RPMI7951 (cell line): Measurements from ENCODE around the gene TMEM185B. TPM values are rescaled to one million over a fixed set of nuclear protein-coding genes. Genes with fewer than 3 reads are reported as not detected.
"Not testable (repeated sequence)": the region's sequence is repeated elsewhere in the genome, so short reads cannot be mapped to it uniquely, and the experiment has no call there.

ENCODE experiments used
- DNase-seq: peaks from one replicate; pipeline ENCODE4 v3.0.0-alpha.2; 2012; ENCODE audit warnings: low read depth
- total RNA-seq: library from RNA; depleted of rRNA; stranded (reverse); fragments of >200 nt; shearing (Covaris generic); gene quantifications from 2 replicates; pipeline ENCODE4 v1.2.3, GENCODE V29; 2014

TMEM185B gene
- total RNA-seq, 1 experiment from 2014 or later, result 34.5 TPM

- DNase-seq, result peak; percentile 35
Observed at GRCh38 chr2:120251880-120252224, 28.7 kb upstream of the TMEM185B start.

DNA sequence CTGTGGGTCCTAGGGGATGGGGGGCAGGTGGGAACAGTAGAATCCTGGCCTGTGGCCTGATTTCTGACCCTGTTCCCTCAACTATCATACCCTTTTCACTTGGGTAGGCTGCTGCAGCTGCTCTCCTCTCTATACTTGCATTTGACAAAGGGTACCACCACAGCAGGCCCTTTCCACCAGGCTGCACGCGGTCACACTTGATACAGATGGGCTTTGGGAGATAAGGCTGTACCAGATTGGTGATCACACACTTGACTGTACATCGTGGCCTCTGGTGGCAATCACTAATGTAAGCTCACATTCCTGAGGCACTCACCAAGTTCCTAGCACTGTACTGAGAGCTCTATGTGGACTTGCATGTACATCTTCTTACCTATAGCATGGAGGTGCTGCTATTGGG is 27.9 kb upstream of the TMEM185B start:
- DNase-seq, result no peak

DNA sequence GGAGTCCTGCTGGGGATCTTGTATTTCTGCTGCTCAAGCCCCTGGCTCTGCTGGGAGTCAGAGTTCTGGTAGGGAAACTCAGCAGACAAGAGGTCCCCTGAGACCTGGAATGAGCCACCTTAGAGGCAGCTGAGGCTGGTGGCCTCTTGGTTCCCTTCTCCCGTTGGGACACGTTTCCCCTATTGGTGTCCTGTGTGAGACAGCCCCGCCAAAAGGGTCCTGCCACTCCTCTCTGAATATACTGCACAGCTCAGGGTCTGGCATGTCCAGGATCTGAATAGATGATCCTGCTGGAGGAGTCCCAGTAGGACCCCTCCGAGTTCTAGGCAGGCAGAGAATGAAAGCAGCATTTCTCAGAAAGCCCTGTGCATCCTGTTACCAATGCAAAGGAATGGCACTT is 27.4 kb upstream of the TMEM185B start:
- DNase-seq, result no peak

GRCh38 chr2:120247851-120248250 is 24.7 kb upstream of the TMEM185B start:
- no peak for DNase-seq

GRCh38 chr2:120246546-120247300 is 23.5 kb upstream of the TMEM185B start:
- no peak for DNase-seq

GRCh38 chr2:120245520-120246332 is 22.5 kb upstream of the TMEM185B start:
- no peak for DNase-seq

DNA sequence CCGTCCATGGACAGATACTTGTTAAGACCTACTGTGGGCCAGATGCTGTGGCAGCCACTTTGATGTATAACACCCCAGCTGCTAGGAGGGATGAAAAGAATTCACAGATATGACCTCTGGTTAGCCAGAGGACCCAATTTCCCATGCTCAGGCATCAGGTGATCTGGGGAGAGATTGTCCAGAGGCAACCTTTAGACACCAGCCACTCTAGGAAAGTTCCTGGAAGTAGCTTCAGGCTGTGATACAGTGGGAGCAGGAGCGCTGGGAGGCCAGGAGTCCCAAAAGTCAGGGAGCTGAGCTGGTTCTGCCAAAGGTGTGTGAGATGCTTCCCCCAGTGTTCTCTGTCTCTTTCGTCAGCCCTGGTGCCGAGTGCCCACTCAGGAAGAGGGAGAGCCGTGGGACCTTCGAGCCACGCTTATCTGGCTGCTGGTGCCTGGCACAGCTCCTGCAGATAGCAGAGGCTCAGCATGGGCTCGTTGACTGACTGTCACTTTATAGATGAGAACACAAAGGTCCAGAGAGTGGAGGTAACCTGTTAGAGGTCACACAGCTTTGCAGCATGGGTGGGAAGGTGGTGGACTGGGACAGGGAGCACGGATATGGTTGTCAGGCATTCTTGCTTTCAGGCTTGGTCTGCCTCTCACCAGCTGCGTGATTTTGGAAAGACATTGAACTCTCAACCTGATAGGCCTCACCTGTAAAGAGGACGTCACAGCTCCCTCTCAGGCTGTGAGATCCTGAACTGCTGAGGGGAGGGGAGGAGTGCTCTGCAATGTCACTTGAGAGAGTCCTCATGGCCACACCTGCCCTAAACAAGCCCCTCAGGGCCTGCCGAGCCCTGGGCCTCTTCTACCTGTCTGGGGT is 21.7 kb upstream of the TMEM185B start:
- no peak for DNase-seq

DNA sequence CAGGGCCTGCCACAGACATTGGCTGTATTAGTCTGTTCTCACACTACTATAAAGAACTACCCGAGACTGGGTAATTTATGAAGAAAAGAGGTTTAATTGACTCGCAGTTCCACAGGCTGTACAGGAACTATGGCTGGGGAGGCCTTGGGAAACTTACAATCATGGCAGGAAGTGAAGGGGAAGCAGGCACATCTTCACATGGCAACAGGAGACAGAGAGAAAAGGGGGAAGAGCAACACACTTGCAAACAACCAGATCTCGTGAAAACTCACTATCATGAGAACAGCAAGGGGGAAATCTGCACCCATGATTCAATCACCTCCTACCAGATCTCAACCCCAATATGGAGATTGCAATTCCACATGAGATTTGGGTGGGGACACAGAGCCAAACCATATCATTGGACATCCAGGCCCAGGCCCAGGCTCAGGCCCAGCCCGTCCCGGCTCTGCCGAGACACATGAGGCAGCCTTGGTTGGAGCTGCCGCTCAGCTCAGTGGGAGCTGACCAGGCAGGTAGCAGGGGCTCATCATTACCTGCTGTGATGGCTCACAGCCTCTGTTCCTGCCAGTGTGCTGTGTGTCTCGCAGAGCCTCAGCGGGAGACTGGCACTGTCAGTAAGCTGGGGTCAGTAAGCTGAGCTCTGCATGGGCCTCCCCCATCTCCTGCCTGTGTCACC is 20.8 kb upstream of the TMEM185B start:
- no peak for DNase-seq

DNA sequence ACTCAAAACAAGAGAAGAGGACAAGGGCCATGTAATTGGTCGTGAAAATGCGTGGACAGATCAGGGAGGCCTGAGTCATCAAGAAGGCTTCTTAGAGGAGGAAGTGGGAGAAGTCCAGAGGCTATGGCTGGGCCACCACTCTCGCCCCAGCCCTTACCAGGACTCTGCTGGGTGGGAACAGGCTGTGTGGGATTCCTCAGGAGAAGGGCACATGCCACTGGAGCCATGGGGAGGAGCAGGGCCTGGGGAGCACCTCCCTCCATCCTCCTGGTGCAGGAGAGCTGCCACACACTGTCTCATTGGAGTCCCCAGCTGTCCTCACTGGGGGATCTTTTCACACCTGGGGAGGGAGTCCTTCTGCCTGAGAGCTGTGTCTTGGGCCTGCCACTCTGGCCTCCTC is 20.0 kb upstream of the TMEM185B start:
- peak; percentile 75 for DNase-seq

DNA sequence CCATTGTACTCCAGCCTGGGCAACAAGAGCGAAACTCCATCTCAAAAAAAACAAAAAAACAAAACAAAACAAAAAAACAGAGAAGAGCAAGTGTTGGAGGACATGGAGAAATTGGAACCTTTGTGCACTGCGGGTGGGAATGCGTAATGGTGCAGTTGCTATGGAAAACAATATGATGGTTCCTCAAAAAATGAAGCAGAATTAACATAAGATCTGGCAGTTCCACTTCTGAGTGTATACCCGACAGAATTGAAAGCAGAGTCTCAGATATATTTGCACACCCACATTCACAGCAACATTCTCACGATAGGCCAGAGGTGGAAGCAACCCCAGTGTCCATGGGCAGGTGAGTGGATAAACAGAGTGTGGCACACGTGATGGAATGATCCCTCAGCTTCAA is 18.5 kb upstream of the TMEM185B start:
- no peak for DNase-seq

DNA sequence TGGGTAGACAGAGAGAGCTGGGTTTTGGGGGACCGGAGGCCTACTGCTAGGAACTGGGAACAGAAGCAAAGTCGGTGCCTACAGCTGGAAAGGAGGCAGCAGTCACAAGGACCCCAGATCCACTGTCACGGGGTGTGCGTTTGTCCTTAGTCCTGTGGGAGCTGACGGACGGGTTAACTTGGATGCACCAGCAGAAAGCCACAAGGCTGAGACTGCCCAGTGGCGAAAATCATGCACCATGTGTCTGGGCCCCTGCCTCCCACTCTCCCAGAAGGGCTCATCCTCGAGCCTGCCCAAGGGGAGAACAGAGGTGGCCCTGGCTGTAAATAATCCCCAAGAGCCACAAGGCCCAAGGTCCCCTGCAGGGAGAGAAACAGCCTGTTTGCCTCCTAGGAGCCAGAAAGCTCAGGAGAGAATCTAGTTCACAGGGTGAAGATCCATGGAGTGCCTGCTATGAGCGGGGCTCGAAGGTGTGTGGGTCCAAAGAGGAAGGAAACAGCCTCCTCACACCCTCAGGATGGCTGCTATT is 17.8 kb upstream of the TMEM185B start:
- DNase-seq, result no peak

GRCh38 chr2:120239488-120240287 is 16.5 kb upstream of the TMEM185B start:
- peak; percentile 82 for DNase-seq

- peak; percentile 91 for DNase-seq
Observed at GRCh38 chr2:120238728-120239487, 15.7 kb upstream of the TMEM185B start.

DNA sequence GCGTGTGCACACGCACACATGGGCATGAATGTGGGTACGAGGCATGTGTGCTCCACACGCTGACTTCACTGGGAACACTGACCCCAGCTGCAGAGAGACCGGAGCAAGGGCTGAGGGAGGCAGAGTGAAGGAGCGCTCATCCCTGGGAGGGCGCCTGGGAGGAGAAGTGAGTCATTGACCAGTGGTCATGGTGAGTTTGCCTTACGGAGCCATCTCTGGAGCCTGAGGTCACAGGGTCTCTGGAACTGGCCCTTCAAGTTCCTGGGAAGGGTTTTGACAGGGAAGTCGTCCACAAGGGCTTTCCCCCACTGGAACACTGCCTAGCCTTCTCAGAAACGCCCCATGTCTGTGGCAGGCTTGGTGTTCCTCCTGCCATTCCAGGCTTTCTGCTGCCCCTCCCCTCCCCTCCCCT is 14.3 kb upstream of the TMEM185B start:
- DNase-seq, result peak; percentile 99

DNA sequence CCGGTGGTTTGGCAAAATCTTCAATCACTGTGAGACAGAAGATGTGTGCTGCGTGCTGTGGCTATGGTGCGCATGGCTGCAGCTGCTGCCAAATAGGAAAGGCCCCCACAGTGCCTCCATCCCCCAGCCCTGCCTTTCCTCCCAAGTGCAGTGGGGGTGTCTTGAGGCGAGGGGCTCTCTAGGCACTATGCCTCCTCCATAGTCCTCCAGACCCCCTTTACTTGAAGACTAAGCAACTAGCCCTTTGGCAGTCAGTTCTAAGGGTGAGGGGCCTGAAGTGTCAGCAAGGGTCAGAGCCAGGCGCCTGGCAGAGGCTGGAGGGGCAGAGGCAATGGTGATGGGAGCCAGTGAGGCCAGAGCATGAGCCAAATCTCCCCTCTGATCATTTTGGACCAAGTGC is 13.6 kb upstream of the TMEM185B start:
- DNase-seq, result no peak

GRCh38 chr2:120236316-120236715 is 13.1 kb upstream of the TMEM185B start:
- DNase-seq, result peak; percentile 39

- no peak for DNase-seq
Observed at GRCh38 chr2:120235681-120236080, 12.5 kb upstream of the TMEM185B start.

DNA sequence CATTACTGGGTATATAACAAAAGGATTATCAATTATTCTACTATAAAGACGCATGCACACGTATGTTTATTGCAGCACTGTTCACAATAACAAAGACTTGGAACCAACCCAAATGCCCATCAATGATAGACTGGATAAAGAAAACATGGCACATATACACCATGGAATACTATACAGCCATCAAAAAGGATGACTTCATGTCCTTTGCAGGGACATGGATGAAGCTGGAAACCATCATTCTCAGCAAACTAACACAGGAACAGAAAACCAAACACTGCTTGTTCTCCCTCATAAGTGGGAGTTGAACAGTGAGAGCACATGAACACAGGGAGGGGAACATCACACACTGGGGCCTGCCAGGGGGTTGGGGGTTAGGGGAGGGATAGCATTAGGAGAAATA is 12.0 kb upstream of the TMEM185B start:
- not testable (repeated sequence) for DNase-seq

- DNase-seq, result no peak
Observed at GRCh38 chr2:120233292-120233691, 10.1 kb upstream of the TMEM185B start.
